Peyer's patch (tissue), 4 donors: ENCODE measurements around the gene ARF1. TPM values are rescaled to one million over a fixed set of nuclear protein-coding genes. Genes with fewer than 3 reads are reported as not detected.
A peak's percentile ranks its signal among the peaks of the same experiment; 100 is the strongest.

ENCODE experiments used
- DNase-seq, 3 donors: peaks; one replicate each; pipeline ENCODE4 v3.0.0-alpha.2; 2017 to 2019
- H3K27ac ChIP-seq, 4 donors: fragments of 200-600 bp; sonication (generic); one replicate each; pipeline ENCODE4 v1.5.1; 2016 to 2019
- H3K27me3 ChIP-seq, 2 donors: fragments of 200-600 bp; sonication (generic); one replicate each; pipeline ENCODE4 v1.5.1; 2019
- H3K36me3 ChIP-seq, 3 donors: fragments of 200-600 bp; sonication (generic); one replicate each; pipeline ENCODE4 v1.5.1; 2016 to 2019
- H3K4me1 ChIP-seq, 4 donors: fragments of 200-600 bp; sonication (generic); one replicate each; pipeline ENCODE4 v1.5.1; 2016 to 2019
- H3K4me3 ChIP-seq, 4 donors: fragments of 200-600 bp; sonication (generic); 1 replicate in 3 of 4; 2 replicates in 1 of 4; pipeline ENCODE4 v1.5.1; 2016 to 2019; ENCODE audit warnings: mild to moderate bottlenecking in 1 of 4
- H3K9me3 ChIP-seq, 4 donors: fragments of 200-600 bp; sonication (generic); one replicate each; pipeline ENCODE4 v1.5.1; 2016 to 2019; ENCODE audit warnings: mild to moderate bottlenecking in 1 of 4
- POLR2A ChIP-seq, 2 donors: fragments of 450-650 bp; IDR thresholded peaks; one replicate each; pipeline ENCODE4 v1.5.1; 2017; ENCODE audit warnings: antibody characterized with exemption in 2 of 2, mild to moderate bottlenecking in 2 of 2, moderate library complexity in 2 of 2
- total RNA-seq, 4 donors: library from RNA; depleted of rRNA; stranded (reverse); fragments of >200 nt; gene quantifications; one replicate each; pipeline ENCODE4 v1.1.0, GENCODE V29; 2016
- TF ChIP-seq, protein P1 (sequence below), 6 experiments: fragments of 450-650 bp in 4 of 6; fragments of 200-600 bp in 2 of 6; sonication (generic) in 1 of 6; IDR thresholded peaks; one replicate each; pipeline ENCODE4 v1.5.1; 2017 to 2019; ENCODE audit warnings: antibody characterized with exemption in 6 of 6, mild to moderate bottlenecking in 3 of 6, moderate library complexity in 1 of 6

Gene ARF1
- total RNA-seq, 4 donors from 2014 or later, result 243 to 434 (median 392) TPM

- Histone ChIP-seq H3K4me3 (no peak overlapping the region), H3K4me1 (no peaks in the 10 kb centered on the region), H3K27me3 (no peaks in the 10 kb centered on the region), H3K9me3 (no peaks in the 10 kb centered on the region), H3K27ac (no peak overlapping the region), H3K36me3 (no peaks in the 10 kb centered on the region)
- DNase-seq, result no peak
- no peak for TF ChIP-seq POLR2A (IDR thresholded peaks at IDR 0.05)
- TF ChIP-seq, protein P1, sequence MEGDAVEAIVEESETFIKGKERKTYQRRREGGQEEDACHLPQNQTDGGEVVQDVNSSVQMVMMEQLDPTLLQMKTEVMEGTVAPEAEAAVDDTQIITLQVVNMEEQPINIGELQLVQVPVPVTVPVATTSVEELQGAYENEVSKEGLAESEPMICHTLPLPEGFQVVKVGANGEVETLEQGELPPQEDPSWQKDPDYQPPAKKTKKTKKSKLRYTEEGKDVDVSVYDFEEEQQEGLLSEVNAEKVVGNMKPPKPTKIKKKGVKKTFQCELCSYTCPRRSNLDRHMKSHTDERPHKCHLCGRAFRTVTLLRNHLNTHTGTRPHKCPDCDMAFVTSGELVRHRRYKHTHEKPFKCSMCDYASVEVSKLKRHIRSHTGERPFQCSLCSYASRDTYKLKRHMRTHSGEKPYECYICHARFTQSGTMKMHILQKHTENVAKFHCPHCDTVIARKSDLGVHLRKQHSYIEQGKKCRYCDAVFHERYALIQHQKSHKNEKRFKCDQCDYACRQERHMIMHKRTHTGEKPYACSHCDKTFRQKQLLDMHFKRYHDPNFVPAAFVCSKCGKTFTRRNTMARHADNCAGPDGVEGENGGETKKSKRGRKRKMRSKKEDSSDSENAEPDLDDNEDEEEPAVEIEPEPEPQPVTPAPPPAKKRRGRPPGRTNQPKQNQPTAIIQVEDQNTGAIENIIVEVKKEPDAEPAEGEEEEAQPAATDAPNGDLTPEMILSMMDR (IDR thresholded peaks at IDR 0.05), result no peak
Observed at GRCh38 chr1:228068359-228068758, 14.1 kb upstream of the ARF1 start.

- DNase-seq, result no peak
- no peak overlapping the region for H3K4me3 ChIP-seq
- H3K36me3 ChIP-seq, result no peaks in the 10 kb centered on the region
- H3K4me1 ChIP-seq, result no peaks in the 10 kb centered on the region
- no peaks in the 10 kb centered on the region for H3K9me3 ChIP-seq
- TF ChIP-seq POLR2A (IDR thresholded peaks at IDR 0.05), result no peak
- TF ChIP-seq, protein P1 (IDR thresholded peaks at IDR 0.05), result no peak
- H3K27ac ChIP-seq, result no peak overlapping the region
- no peaks in the 10 kb centered on the region for H3K27me3 ChIP-seq
Observed at GRCh38 chr1:228070173-228070572, 12.3 kb upstream of the ARF1 start.

GRCh38 chr1:228070851-228071250, 11.7 kb upstream of the ARF1 start:
- Histone ChIP-seq H3K9me3 (no peaks in the 10 kb centered on the region), H3K27ac (no peak overlapping the region), H3K4me1 (no peaks in the 10 kb centered on the region), H3K4me3 (no peak overlapping the region), H3K27me3 (no peaks in the 10 kb centered on the region), H3K36me3 (no peaks in the 10 kb centered on the region)
- DNase-seq, result no peak
- no peak for TF ChIP-seq POLR2A (IDR thresholded peaks at IDR 0.05)
- TF ChIP-seq, protein P1 (IDR thresholded peaks at IDR 0.05), result no peak

GRCh38 chr1:228071839-228072657, 10.5 kb upstream of the ARF1 start:
- Histone ChIP-seq H3K9me3 (no peaks in the 10 kb centered on the region), H3K36me3 (no peaks in the 10 kb centered on the region), H3K4me3 (no peak overlapping the region), H3K4me1 (no peaks in the 10 kb centered on the region), H3K27ac (no peak overlapping the region), H3K27me3 (no peaks in the 10 kb centered on the region)
- peak in 1 of 3 donors; percentile 27 for DNase-seq
- no peak for TF ChIP-seq POLR2A (IDR thresholded peaks at IDR 0.05)
- TF ChIP-seq, protein P1 (IDR thresholded peaks at IDR 0.05), result no peak

DNA sequence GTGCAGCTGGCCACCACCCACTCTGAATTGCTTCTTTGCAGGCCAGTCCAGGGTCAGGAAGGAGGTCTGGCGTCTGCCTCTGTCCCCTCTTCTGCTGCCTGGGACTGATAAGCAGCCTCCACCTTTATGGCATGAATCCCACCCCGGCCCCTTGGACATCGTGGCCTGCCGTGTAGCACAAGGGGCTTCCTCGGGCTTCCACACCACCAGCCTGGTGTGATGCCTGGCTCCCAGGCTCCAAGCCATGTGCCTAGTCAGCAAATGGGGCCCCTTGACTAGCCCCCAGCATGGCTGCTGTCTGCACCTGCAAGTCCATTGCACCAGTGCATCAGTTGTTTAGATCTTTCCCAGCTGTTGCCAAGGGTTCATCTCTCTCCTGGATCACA, 9.9 kb upstream of the ARF1 start:
- peak in 2 of 3 donors; percentile 36 to 38 for DNase-seq
- TF ChIP-seq, protein P1 (IDR thresholded peaks at IDR 0.05), result no peak
- no peak for TF ChIP-seq POLR2A (IDR thresholded peaks at IDR 0.05)
- no peak overlapping the region for H3K27ac ChIP-seq
- no peaks in the 10 kb centered on the region for H3K36me3 ChIP-seq
- H3K9me3 ChIP-seq, result no peaks in the 10 kb centered on the region
- no peaks in the 10 kb centered on the region for H3K4me1 ChIP-seq
- no peak overlapping the region for H3K4me3 ChIP-seq
- H3K27me3 ChIP-seq, result no peaks in the 10 kb centered on the region
